HFFc6 (cell line): ENCODE results near the gene CD58. TPM values are rescaled to one million over a fixed set of nuclear protein-coding genes. Genes with fewer than 3 reads are reported as not detected.

Source experiments
- DNase-seq: peaks from one replicate; pipeline ENCODE4 v3.0.0-alpha.2; 2018
- H3K27ac Mint-ChIP-seq: 2 replicates; pipeline ENCODE4 v1.8.0; 2020; ENCODE audit warnings: mild to moderate bottlenecking, mixed read lengths
- H3K27me3 Mint-ChIP-seq: 2 replicates; pipeline ENCODE4 v1.8.0; 2021; ENCODE audit warnings: mild to moderate bottlenecking, moderate library complexity, mixed read lengths; ENCODE audit not compliant: insufficient read depth
- H3K36me3 Mint-ChIP-seq: 2 replicates; pipeline ENCODE4 v1.8.0; 2021; ENCODE audit warnings: low read depth, mixed read lengths
- H3K4me1 Mint-ChIP-seq: 2 replicates; pipeline ENCODE4 v1.8.0; 2020; ENCODE audit warnings: low read depth, mixed read lengths
- H3K4me3 Mint-ChIP-seq: 2 replicates; pipeline ENCODE4 v1.8.0; 2020; ENCODE audit warnings: mild to moderate bottlenecking, moderate library complexity, mixed read lengths
- H3K9me3 Mint-ChIP-seq: 2 replicates; pipeline ENCODE4 v1.8.0; 2020; ENCODE audit warnings: mild to moderate bottlenecking, mixed read lengths
- CTCF ChIP-seq: fragments of 200-600 bp; sonication (generic); IDR thresholded peaks from 2 replicates; pipeline ENCODE4 v1.5.0; 2021; ENCODE audit warnings: antibody characterized with exemption, mild to moderate bottlenecking
- total RNA-seq, 6 experiments: library from RNA; stranded (reverse); fragmentation: NEBNext Ultra II Directional; extraction: Animal tissue kit (Norgen Biotek cat#: 25700); gene quantifications; 2 replicates in 1 of 6; 3 replicates in 5 of 6; pipeline ENCODE4 v1.2.3, GENCODE V29; 2021

CD58 gene
- total RNA-seq, 6 experiments from 2014 or later: 6.6 to 9.5 (median 8.5) TPM

- Mint-ChIP-seq H3K27ac (no peak overlapping the region), H3K27me3 (no peaks in the 10 kb centered on the region; the same call in 1 of the 2 replicates), H3K9me3 (peaks cover 5% of the 10 kb centered on the region; the same call in 1 of the 2 replicates), H3K36me3 (peaks cover 16% of the 10 kb centered on the region), H3K4me3 (no peak overlapping the region), H3K4me1 (peaks cover 9% of the 10 kb centered on the region)
- no peak for DNase-seq
- TF ChIP-seq CTCF: no peak
Observed at GRCh38 chr1:116560704-116561490, 9.9 kb downstream of the CD58 start.

- DNase-seq: no peak
- no peak overlapping the region for H3K27ac Mint-ChIP-seq
- no peak overlapping the region for H3K4me3 Mint-ChIP-seq
- no peak for TF ChIP-seq CTCF
- peaks cover 5% of the 10 kb centered on the region; the same call in 1 of the 2 replicates for H3K9me3 Mint-ChIP-seq
- peaks cover 15% of the 10 kb centered on the region for H3K36me3 Mint-ChIP-seq
- H3K27me3 Mint-ChIP-seq: no peaks in the 10 kb centered on the region; the same call in 1 of the 2 replicates
- H3K4me1 Mint-ChIP-seq: peaks cover 13% of the 10 kb centered on the region
Observed at GRCh38 chr1:116559304-116559761, 11.5 kb downstream of the CD58 start.

- Mint-ChIP-seq H3K4me1 (peaks cover 17% of the 10 kb centered on the region), H3K4me3 (no peak overlapping the region), H3K27ac (no peak overlapping the region)
Observed at GRCh38 chr1:116558571-116558970, 12.3 kb downstream of the CD58 start.

GRCh38 chr1:116558140-116558549, 12.7 kb downstream of the CD58 start:
- DNase-seq: no peak
- Mint-ChIP-seq H3K9me3 (peaks cover 5% of the 10 kb centered on the region; the same call in 1 of the 2 replicates), H3K27ac (no peak overlapping the region), H3K36me3 (peaks cover 9% of the 10 kb centered on the region), H3K4me1 (peaks cover 21% of the 10 kb centered on the region), H3K27me3 (no peaks in the 10 kb centered on the region; the same call in 1 of the 2 replicates), H3K4me3 (no peak overlapping the region)
- no peak for TF ChIP-seq CTCF

More at GRCh38 chr1:116558571-116558970, 12.3 kb downstream of the CD58 start:
- H3K36me3 Mint-ChIP-seq: peaks cover 9% of the 10 kb centered on the region
- H3K27me3 Mint-ChIP-seq: no peaks in the 10 kb centered on the region; the same call in 1 of the 2 replicates
- peaks cover 5% of the 10 kb centered on the region; the same call in 1 of the 2 replicates for H3K9me3 Mint-ChIP-seq
- DNase-seq: no peak
- no peak for TF ChIP-seq CTCF

GRCh38 chr1:116557323-116557878, 13.4 kb downstream of the CD58 start:
- Mint-ChIP-seq H3K4me1 (peaks cover 23% of the 10 kb centered on the region), H3K9me3 (peaks cover 2% of the 10 kb centered on the region; the same call in 1 of the 2 replicates), H3K4me3 (no peak overlapping the region), H3K27ac (no peak overlapping the region; the same call in 1 of the 2 replicates), H3K36me3 (peaks cover 3% of the 10 kb centered on the region), H3K27me3 (no peaks in the 10 kb centered on the region; the same call in 1 of the 2 replicates)
- TF ChIP-seq CTCF: no peak
- DNase-seq: no peak
